Activated gamma-delta T cell treated with Interleukin-2 at 50 U/mL for 16 hours (primary cell): ENCODE measurements around the gene CTTN.

Experiments used
- DNase-seq: peaks from one replicate; pipeline ENCODE4 v3.0.0-alpha.2; 2020

The CTTN gene

GRCh38 chr11:70478166-70478890 is 80.0 kb downstream of the CTTN start:
- DNase-seq: no peak

- DNase-seq: no peak
These were observed 82.4 kb downstream of the CTTN start for GRCh38 chr11:70480711-70481110.

- DNase-seq: no peak
These were observed 83.5 kb downstream of the CTTN start for GRCh38 chr11:70481625-70482528.

- DNase-seq: no peak
These were observed 84.2 kb downstream of the CTTN start for GRCh38 chr11:70482529-70482917.

GRCh38 chr11:70483077-70483861 is 84.9 kb downstream of the CTTN start:
- no peak for DNase-seq

- no peak for DNase-seq
These were observed 85.6 kb downstream of the CTTN start for GRCh38 chr11:70483917-70484316.

- DNase-seq: no peak
These were observed 87.1 kb downstream of the CTTN start for GRCh38 chr11:70485326-70486025.

GRCh38 chr11:70486026-70486415 is 87.7 kb downstream of the CTTN start:
- DNase-seq: no peak
